Activated CD8-positive, alpha-beta T cell treated with anti-CD3 and anti-CD28 coated beads for 36 hours (primary cell): ENCODE data around the gene SMIM33. TPM values are rescaled to one million over a fixed set of nuclear protein-coding genes. Genes with fewer than 3 reads are reported as not detected.
A peak's percentile ranks its signal among the peaks of the same experiment; 100 is the strongest.

Experiments
- ATAC-seq: fragments of 200-7000 bp; cut with Tn5 transposase; one replicate; pipeline ENCODE4 v1.10.0; 2021; ENCODE audit warnings: mild to moderate bottlenecking, moderate library complexity
- CTCF ChIA-PET: fragments of 350-600 bp; sonication (Branson Sonifier 250); formaldehyde crosslinking; loops from one replicate; lab custom pipeline; 2021; ENCODE audit warnings: antibody characterized with exemption; lab: Charles Lee
- POLR2A ChIA-PET: fragments of 350-600 bp; sonication (Branson Sonifier 250); formaldehyde crosslinking; loops from one replicate; lab custom pipeline; 2021; ENCODE audit warnings: antibody characterized with exemption; lab: Charles Lee
- DNase-seq: peaks from one replicate; pipeline ENCODE4 v3.0.0-alpha.2; 2020
- H3K27ac Mint-ChIP-seq: one replicate; pipeline ENCODE4 v1.8.0; 2021; ENCODE audit warnings: mild to moderate bottlenecking, mixed read lengths
- H3K27me3 Mint-ChIP-seq: one replicate; pipeline ENCODE4 v1.8.0; 2021; ENCODE audit warnings: mixed read lengths
- H3K36me3 Mint-ChIP-seq: one replicate; pipeline ENCODE4 v1.8.0; 2021; ENCODE audit warnings: low read depth, mixed read lengths
- H3K4me1 Mint-ChIP-seq: one replicate; pipeline ENCODE4 v1.8.0; 2021; ENCODE audit warnings: low read depth, mixed read lengths
- H3K4me3 Mint-ChIP-seq: one replicate; pipeline ENCODE4 v1.8.0; 2021; ENCODE audit warnings: mild to moderate bottlenecking, moderate library complexity, mixed read lengths
- H3K9me3 Mint-ChIP-seq: one replicate; pipeline ENCODE4 v1.8.0; 2021; ENCODE audit warnings: mixed read lengths
- intact Hi-C: fragments of 100-400 bp; cut with micrococcal nuclease; formaldehyde crosslinking; loops from one replicate; pipeline ENCODE4 v1.10.0; 2022
- total RNA-seq, 2 experiments: library from RNA; stranded (reverse); gene quantifications; one replicate each; pipeline ENCODE4 v1.2.3, GENCODE V29; 2021
- TF ChIP-seq, protein P1 (sequence below): fragments of 200-600 bp; IDR thresholded peaks from one replicate; pipeline ENCODE4 v1.8.0; 2022; ENCODE audit warnings: antibody characterized with exemption, mild to moderate bottlenecking

SMIM33 gene
- total RNA-seq, 2 experiments from 2014 or later = 0.16 TPM; not detected in 1

DNA sequence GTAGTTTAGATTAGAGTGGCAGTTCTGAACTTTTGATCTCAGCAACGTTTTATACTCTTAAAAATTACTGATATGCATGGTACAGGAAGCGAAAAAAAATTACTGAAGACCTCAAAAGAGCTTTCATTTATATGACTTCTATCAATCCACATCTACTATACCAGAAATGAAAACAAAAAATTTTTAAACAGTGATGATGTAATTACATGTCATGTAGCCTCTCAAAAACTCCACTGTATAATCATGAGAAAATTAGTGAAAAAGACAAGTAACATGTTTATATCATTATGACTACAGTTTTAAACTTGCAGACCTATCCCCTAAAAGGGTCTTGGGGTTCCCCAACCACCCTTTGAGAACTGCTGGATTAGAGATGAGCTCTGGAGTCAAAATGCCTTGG, 40.8 kb upstream of the SMIM33 start:
- ATAC-seq (peak; percentile 17), DNase-seq (no peak)
- ChIA-PET POLR2A (interaction anchor here (0.6 to 1.8 kb wide), 6 partner anchors 9 to 82 kb away, joined by 3 to 7 read pairs (median 4); partner anchors contain the start of genes SMIM33 and STING1), CTCF (interaction anchor here (1.2 to 2.0 kb wide), 6 partner anchors 8 to 83 kb away, joined by 4 to 11 read pairs (median 4); no protein-coding TSS in a partner anchor)
- Mint-ChIP-seq H3K4me1 (peaks cover 11% of the 10 kb centered on the region), H3K27ac (no peak overlapping the region), H3K4me3 (no peak overlapping the region), H3K9me3 (no peaks in the 10 kb centered on the region), H3K36me3 (peaks cover 9% of the 10 kb centered on the region), H3K27me3 (no peaks in the 10 kb centered on the region)
- TF ChIP-seq, protein P1, sequence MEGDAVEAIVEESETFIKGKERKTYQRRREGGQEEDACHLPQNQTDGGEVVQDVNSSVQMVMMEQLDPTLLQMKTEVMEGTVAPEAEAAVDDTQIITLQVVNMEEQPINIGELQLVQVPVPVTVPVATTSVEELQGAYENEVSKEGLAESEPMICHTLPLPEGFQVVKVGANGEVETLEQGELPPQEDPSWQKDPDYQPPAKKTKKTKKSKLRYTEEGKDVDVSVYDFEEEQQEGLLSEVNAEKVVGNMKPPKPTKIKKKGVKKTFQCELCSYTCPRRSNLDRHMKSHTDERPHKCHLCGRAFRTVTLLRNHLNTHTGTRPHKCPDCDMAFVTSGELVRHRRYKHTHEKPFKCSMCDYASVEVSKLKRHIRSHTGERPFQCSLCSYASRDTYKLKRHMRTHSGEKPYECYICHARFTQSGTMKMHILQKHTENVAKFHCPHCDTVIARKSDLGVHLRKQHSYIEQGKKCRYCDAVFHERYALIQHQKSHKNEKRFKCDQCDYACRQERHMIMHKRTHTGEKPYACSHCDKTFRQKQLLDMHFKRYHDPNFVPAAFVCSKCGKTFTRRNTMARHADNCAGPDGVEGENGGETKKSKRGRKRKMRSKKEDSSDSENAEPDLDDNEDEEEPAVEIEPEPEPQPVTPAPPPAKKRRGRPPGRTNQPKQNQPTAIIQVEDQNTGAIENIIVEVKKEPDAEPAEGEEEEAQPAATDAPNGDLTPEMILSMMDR = no peak
- intact Hi-C loops = no loop called here

DNA sequence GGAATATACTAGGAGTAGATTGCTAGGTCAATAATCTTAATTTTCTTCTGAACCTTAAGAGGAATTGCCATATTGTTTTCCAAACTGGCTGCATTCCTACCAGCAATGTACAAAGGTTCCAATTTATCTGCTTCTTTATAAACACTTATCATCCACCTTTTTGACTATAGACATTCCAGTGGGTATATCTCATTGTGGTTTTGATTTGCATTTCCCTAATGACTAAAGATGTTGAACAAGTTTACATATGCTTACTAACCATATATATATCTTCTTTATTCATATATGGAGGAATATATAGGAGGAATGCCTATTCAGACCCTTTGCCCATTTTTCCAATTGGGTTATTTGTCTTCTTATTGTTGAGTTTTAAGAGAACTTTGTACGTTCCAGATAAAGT, 39.1 kb upstream of the SMIM33 start:
- DNase-seq (no peak), ATAC-seq (no peak)
- H3K27ac Mint-ChIP-seq = no peak overlapping the region
- peaks cover 11% of the 10 kb centered on the region for H3K36me3 Mint-ChIP-seq
- intact Hi-C loops = no loop called here
- no peaks in the 10 kb centered on the region for H3K27me3 Mint-ChIP-seq
- CTCF ChIA-PET = interaction anchor here (2.0 kb wide), 1 partner anchor 9 kb away, joined by 11 read pairs; no protein-coding TSS in a partner anchor
- H3K4me1 Mint-ChIP-seq = peaks cover 11% of the 10 kb centered on the region
- no peaks in the 10 kb centered on the region for H3K9me3 Mint-ChIP-seq
- no peak overlapping the region for H3K4me3 Mint-ChIP-seq
- POLR2A ChIA-PET = interaction anchor here (1.5 kb wide), 1 partner anchor 17 kb away, joined by 3 read pairs; no protein-coding TSS in a partner anchor
- TF ChIP-seq, protein P1 = no peak

DNA sequence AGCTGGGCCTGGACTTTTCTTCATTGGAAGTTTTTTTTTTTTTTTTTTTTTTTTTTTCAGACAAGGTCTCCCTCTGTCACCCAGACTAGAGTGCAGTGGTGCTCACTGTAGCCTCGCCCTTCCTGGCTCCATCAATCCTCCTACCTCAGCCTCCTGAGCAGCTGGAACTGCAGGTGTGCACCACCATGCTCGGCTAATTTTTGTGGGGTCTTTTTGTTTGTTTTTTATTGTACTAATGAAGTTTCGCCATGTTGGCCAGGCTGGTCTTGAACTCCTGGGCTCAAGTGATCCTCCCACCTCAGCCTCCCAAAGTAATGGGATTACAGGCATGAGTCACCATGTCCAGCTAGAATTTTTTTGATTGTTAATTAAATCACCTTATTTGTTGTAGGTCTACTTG, 35.1 kb upstream of the SMIM33 start:
- Mint-ChIP-seq H3K4me1 (peaks cover 28% of the 10 kb centered on the region), H3K36me3 (peaks cover 15% of the 10 kb centered on the region), H3K27ac (no peak overlapping the region), H3K9me3 (no peaks in the 10 kb centered on the region), H3K27me3 (no peaks in the 10 kb centered on the region), H3K4me3 (no peak overlapping the region)
- ATAC-seq (no peak), DNase-seq (no peak)
- ChIA-PET POLR2A (interaction anchor here (0.6 to 1.6 kb wide), 2 partner anchors 26 to 77 kb away, joined by 3 to 4 read pairs; no protein-coding TSS in a partner anchor), CTCF (interaction anchor here (0.6 to 2.9 kb wide), 5 partner anchors 13 to 330 kb away, joined by 3 to 23 read pairs (median 4); partner anchors contain the start of gene STING1)
- intact Hi-C loops = no loop called here
- TF ChIP-seq, protein P1 = no peak

DNA sequence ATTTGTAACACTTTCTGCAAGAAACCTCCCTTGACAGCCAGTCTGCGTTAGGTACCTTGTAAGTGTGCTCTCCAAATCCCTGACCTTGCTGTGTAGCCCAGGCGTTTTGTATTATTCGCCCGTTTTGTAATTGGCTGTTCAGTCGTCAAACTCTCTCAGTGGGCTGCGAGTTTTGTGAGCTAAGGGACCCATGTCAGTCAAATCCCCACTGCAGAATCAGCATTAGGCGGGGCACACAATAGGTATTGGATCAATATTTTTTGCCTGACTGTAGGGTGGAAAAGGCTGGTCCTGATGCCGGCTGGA, 32.1 kb upstream of the SMIM33 start:
- peaks cover 36% of the 10 kb centered on the region for H3K4me1 Mint-ChIP-seq
- peak overlapping the region; percentile 91 for H3K4me3 Mint-ChIP-seq
- ATAC-seq (no peak), DNase-seq (no peak)
- TF ChIP-seq, protein P1 = no peak
- intact Hi-C loops = no loop called here
- POLR2A ChIA-PET = interaction anchor here (0.6 to 2.2 kb wide), 9 partner anchors 8 to 307 kb away, joined by 3 to 11 read pairs (median 3); partner anchors contain the start of gene SPATA24
- H3K27ac Mint-ChIP-seq = peak overlapping the region; percentile 96
- CTCF ChIA-PET = interaction anchor here (0.7 to 1.9 kb wide), 6 partner anchors 16 to 75 kb away, joined by 3 to 11 read pairs (median 4); partner anchors contain the start of gene STING1
- H3K9me3 Mint-ChIP-seq = no peaks in the 10 kb centered on the region
- no peaks in the 10 kb centered on the region for H3K27me3 Mint-ChIP-seq
- peaks cover 15% of the 10 kb centered on the region for H3K36me3 Mint-ChIP-seq
